Bone marrow (tissue), 2 donors: Measurements from ENCODE around the gene TOM1L2.
A peak's percentile ranks its signal among the peaks of the same experiment; 100 is the strongest.
"Not testable (repeated sequence)": the region's sequence is repeated elsewhere in the genome, so short reads cannot be mapped to it uniquely, and the experiment has no call there.

Experiments used
- DNase-seq, 2 donors: peaks; one replicate each; lab custom pipeline; 2025; lab: John Stamatoyannopoulos, UW

The TOM1L2 gene

GRCh38 chr17:17943281-17943984 lies 28.8 kb downstream of the TOM1L2 start:
- DNase-seq, result no peak

- DNase-seq, result no peak
Observed at GRCh38 chr17:17942846-17943245, 29.4 kb downstream of the TOM1L2 start.

GRCh38 chr17:17941015-17941414 lies 31.2 kb downstream of the TOM1L2 start:
- no peak for DNase-seq

- no peak for DNase-seq
Observed at GRCh38 chr17:17940441-17940911, 31.7 kb downstream of the TOM1L2 start.

- not testable (repeated sequence) for DNase-seq
Observed at GRCh38 chr17:17939941-17940340, 32.3 kb downstream of the TOM1L2 start.

GRCh38 chr17:17938388-17939107 lies 33.7 kb downstream of the TOM1L2 start:
- no peak for DNase-seq

GRCh38 chr17:17937958-17938357 lies 34.2 kb downstream of the TOM1L2 start:
- DNase-seq, result no peak

GRCh38 chr17:17937201-17937853 lies 34.9 kb downstream of the TOM1L2 start:
- DNase-seq, result no peak

GRCh38 chr17:17935321-17936271 lies 36.6 kb downstream of the TOM1L2 start:
- DNase-seq, result peak; percentile 11 to 26

GRCh38 chr17:17934806-17935205 lies 37.4 kb downstream of the TOM1L2 start:
- DNase-seq, result no peak

GRCh38 chr17:17934214-17934613 lies 38.0 kb downstream of the TOM1L2 start:
- DNase-seq, result no peak

- no peak for DNase-seq
Observed at GRCh38 chr17:17933775-17934174, 38.4 kb downstream of the TOM1L2 start.

GRCh38 chr17:17931159-17931558 lies 41.0 kb downstream of the TOM1L2 start:
- DNase-seq, result no peak

GRCh38 chr17:17930674-17931073 lies 41.5 kb downstream of the TOM1L2 start:
- DNase-seq, result no peak

GRCh38 chr17:17929655-17930380 lies 42.4 kb downstream of the TOM1L2 start:
- DNase-seq, result no peak

GRCh38 chr17:17928398-17929287 lies 43.6 kb downstream of the TOM1L2 start:
- DNase-seq, result no peak

GRCh38 chr17:17926840-17927449 lies 45.3 kb downstream of the TOM1L2 start:
- DNase-seq, result no peak

- no peak for DNase-seq
Observed at GRCh38 chr17:17926036-17926435, 46.2 kb downstream of the TOM1L2 start.

- peak in 1 of 2 donors; percentile 13 for DNase-seq
Observed at GRCh38 chr17:17924857-17925250, 47.3 kb downstream of the TOM1L2 start.
